DOHH2 (cell line): ENCODE data around the gene ZNF98.

Experiments used
- CTCF ChIP-seq: fragments of 200-600 bp; sonication (generic); IDR thresholded peaks from one replicate; pipeline ENCODE4 v1.5.1; 2014; ENCODE audit warnings: antibody characterized with exemption, mild to moderate bottlenecking, low read depth, low read length; ENCODE audit not compliant: poor library complexity, severe bottlenecking
- EZH2phosphoT487 ChIP-seq: fragments of 200-600 bp; sonication (generic); IDR thresholded peaks from 2 replicates; pipeline ENCODE4 v1.6.1; 2017; ENCODE audit warnings: borderline replicate concordance, mild to moderate bottlenecking, antibody characterized with exemption, low read length, moderate library complexity, mixed read lengths

- TF ChIP-seq EZH2phosphoT487 (no peak), CTCF (no peak)
Observed at GRCh38 chr19:22421797-22422196, 349 bp downstream of the ZNF98 start.
